Neural cell (in vitro differentiated cells): ENCODE measurements around the gene RCL1.

ENCODE experiments used
- CTCF ChIP-seq: fragments of 450-650 bp; IDR thresholded peaks from 2 replicates; pipeline ENCODE4 v1.5.1; 2014; ENCODE audit warnings: antibody characterized with exemption, mild to moderate bottlenecking, moderate library complexity; ENCODE audit not compliant: poor library complexity, severe bottlenecking
- EP300 ChIP-seq: fragments of 450-650 bp; conservative IDR thresholded peaks from 2 replicates; pipeline ENCODE4 v1.6.1; 2014; ENCODE audit warnings: antibody characterized with exemption, mild to moderate bottlenecking, moderate library complexity; ENCODE audit not compliant: poor library complexity, severe bottlenecking
- EZH2 ChIP-seq: fragments of 200-600, 300-800 bp; shearing (Covaris generic), sonication (generic); IDR thresholded peaks from 2 replicates; pipeline ENCODE4 v1.6.1; 2014; ENCODE audit warnings: antibody characterized with exemption, low read length, borderline replicate concordance, mild to moderate bottlenecking; ENCODE audit not compliant: insufficient read depth, poor library complexity, severe bottlenecking

- no peak for TF ChIP-seq CTCF
- TF ChIP-seq EP300: no peak
- no peak for TF ChIP-seq EZH2
These were observed 12.1 kb upstream of the RCL1 start for GRCh38 chr9:4780651-4781050.
